ENCODE results near the gene IFIT2. TPM values are rescaled to one million over a fixed set of nuclear protein-coding genes. Genes with fewer than 3 reads are reported as not detected.
"Not testable (repeated sequence)": the region's sequence is repeated elsewhere in the genome, so short reads cannot be mapped to it uniquely, and the experiment has no call there.

The IFIT2 gene
- total RNA-seq, 1 experiment from 2014 or later: 0.15 TPM

DNA sequence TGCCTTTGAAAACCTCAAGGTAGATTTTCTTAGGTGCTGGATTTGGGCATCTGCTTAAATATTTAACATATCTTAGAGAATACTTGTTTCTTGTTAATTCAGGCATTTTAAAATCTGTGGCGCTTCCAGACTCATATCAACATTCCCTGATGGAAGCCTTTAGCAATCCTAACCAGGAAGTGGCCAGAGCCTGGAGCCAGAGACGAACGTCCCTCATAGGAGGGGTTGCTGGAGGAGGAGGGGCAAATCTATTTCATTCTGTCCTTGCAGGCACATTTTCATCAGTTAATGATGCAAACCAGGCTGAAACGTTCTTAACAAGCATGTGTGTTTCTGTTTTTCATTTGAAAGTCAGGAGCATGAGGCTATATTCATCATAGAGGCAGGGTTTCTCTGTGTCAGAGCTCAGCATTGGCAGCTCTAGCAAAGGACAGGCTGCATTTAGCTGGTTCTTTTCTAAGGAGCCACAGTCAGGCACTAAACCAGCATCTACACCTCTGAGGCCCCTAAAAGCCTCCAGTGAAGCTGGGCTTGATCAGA lies 17.8 kb upstream of the IFIT2 start (continued):
- no peak for TF ChIP-seq ZNF121 (CRISPR knock-in tag; IDR thresholded peaks at IDR 0.05)

DNA sequence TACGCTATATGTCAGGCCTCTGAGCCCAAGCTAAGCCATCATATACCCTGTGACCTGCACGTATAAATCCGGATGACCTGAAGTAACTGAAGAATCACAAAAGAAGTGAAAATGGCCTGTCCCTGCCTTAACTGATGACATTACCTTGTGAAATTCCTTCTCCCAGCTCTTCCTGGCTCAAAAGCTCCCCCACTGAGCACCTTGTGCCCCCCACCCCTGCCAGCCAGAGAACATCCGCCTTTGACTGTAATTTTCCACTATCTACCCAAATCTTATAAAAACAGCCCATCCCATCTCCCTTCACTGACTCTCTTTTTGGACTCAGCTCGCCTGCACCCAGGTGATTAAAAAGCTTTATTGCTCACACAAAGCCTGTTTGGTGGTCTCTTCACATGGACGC lies 17.1 kb upstream of the IFIT2 start:
- H3K4me3 Mint-ChIP-seq; H3K27ac Mint-ChIP-seq; H3K27me3 Mint-ChIP-seq (ENCODE audit: low read depth); ATAC-seq; POLR2A ChIA-PET; DNase-seq (ENCODE audit: low spot score): not testable (repeated sequence)
- CTCF ChIA-PET: interaction anchor here (0.9 to 2.4 kb wide), 3 partner anchors 20 to 85 kb away, joined by 3 to 9 read pairs (median 4); no protein-coding TSS in a partner anchor
- H3K4me1 Mint-ChIP-seq: peaks cover 23% of the 10 kb centered on the region
- peaks cover 18% of the 10 kb centered on the region for H3K9me3 Mint-ChIP-seq
- peaks cover 18% of the 10 kb centered on the region for H3K36me3 Mint-ChIP-seq

DNA sequence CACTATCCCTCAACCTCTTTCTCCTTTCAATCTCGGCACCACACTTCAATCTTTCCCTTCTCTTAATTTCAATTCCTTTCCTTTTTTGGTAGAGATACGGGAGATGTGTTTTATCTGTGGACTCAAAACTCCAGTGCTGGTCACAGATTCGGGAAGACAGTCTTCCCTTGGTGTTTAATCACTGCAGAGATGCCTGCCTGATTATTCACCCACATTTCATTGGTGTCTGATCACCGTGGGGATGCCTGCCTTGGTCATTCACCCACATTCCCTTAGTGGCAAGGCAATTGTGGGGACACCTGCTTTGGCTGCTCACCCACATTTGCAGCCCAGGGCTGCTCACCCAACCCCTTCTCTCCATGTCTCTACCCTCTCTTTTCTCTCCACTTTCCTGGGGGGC lies 16.5 kb upstream of the IFIT2 start:
- H3K4me3 Mint-ChIP-seq; DNase-seq (ENCODE audit: low spot score); POLR2A ChIA-PET; H3K27ac Mint-ChIP-seq; H3K27me3 Mint-ChIP-seq (ENCODE audit: low read depth); ATAC-seq: not testable (repeated sequence)
- Mint-ChIP-seq H3K9me3 (peaks cover 18% of the 10 kb centered on the region), H3K36me3 (peaks cover 18% of the 10 kb centered on the region), H3K4me1 (peaks cover 22% of the 10 kb centered on the region)
- CTCF ChIA-PET: interaction anchor here (1.2 to 2.4 kb wide), 2 partner anchors 68 to 84 kb away, joined by 4 to 9 read pairs; no protein-coding TSS in a partner anchor

DNA sequence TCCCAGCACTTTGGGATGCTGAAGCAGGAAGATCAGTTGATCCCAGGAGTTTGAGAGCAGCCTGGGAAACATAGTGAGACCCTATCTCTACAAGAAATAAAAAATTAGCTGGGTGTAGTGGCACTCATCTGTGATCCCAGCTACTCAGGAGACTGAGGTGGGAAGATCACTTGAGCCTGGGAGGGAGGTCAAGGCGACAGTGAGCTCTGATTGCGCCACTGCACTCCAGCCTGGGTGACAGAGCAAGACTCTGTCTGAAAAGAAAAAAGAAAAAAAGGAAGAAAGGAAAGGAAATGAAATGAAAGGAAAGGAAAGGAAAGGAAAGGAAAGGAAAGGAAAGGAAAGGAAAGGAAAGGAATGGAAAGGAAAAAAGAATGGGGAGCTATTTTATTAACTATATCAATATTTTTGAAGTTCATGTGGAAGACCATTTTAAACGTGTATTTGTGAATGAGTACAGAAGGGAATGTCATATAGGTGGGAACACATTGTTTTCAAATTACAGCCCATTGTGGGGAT lies 7.1 kb upstream of the IFIT2 start:
- H3K4me3 Mint-ChIP-seq: no peak overlapping the region
- ChIA-PET CTCF (interaction anchor here (1.2 to 2.7 kb wide), 2 partner anchors 75 to 95 kb away, joined by 5 to 10 read pairs; no protein-coding TSS in a partner anchor), POLR2A (no interaction called here)

DNA sequence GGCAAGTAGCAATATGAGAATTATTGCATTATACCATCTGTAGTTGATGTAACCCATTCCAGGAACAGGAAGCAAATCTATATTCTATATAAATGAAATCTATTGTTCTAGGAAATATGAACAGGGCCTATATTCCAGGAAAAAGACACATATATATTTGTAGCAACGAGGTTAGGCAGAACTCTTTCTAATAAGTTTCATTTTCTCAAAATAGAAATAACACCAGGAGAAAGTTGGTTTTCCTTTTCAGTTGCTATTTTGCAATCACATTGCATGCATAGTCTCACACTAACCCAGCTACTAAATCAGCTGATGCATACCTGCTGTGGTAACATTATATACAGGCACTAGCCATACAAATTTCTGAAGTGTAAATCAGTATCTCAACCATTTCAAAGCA lies 6.2 kb upstream of the IFIT2 start:
- ATAC-seq (no peak), DNase-seq (ENCODE audit: low spot score) (no peak)
- ChIA-PET CTCF (interaction anchor here (1.2 to 2.7 kb wide), 2 partner anchors 74 to 94 kb away, joined by 5 to 10 read pairs; no protein-coding TSS in a partner anchor), POLR2A (no interaction called here)
- TF ChIP-seq, protein P1, sequence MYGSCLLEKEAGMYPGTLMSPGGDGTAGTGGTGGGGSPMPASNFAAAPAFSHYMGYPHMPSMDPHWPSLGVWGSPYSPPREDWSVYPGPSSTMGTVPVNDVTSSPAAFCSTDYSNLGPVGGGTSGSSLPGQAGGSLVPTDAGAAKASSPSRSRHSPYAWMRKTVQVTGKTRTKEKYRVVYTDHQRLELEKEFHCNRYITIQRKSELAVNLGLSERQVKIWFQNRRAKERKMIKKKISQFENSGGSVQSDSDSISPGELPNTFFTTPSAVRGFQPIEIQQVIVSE (CRISPR knock-in tag; IDR thresholded peaks at IDR 0.05; ENCODE audit: borderline replicate concordance): no peak
- TF ChIP-seq ZBTB21 (CRISPR knock-in tag; IDR thresholded peaks at IDR 0.05; ENCODE audit: borderline replicate concordance): no peak
- no peak overlapping the region for H3K4me3 Mint-ChIP-seq
- H3K27me3 Mint-ChIP-seq (ENCODE audit: low read depth): no peaks in the 10 kb centered on the region
- H3K27ac Mint-ChIP-seq: no peak overlapping the region
- no peaks in the 10 kb centered on the region for H3K36me3 Mint-ChIP-seq
- no peaks in the 10 kb centered on the region; the same call in 1 of the 2 replicates for H3K9me3 Mint-ChIP-seq
- H3K4me1 Mint-ChIP-seq: no peaks in the 10 kb centered on the region

More for the DNA sequence above, 7.1 kb upstream of the IFIT2 start:
- Mint-ChIP-seq H3K36me3 (no peaks in the 10 kb centered on the region), H3K4me1 (no peaks in the 10 kb centered on the region), H3K27ac (no peak overlapping the region), H3K27me3 (ENCODE audit: low read depth) (no peaks in the 10 kb centered on the region), H3K9me3 (no peaks in the 10 kb centered on the region; the same call in 1 of the 2 replicates)
- DNase-seq (ENCODE audit: low spot score) (no peak), ATAC-seq (no peak)
- TF ChIP-seq FOXJ3 (CRISPR knock-in tag; IDR thresholded peaks at IDR 0.05; ENCODE audit: borderline replicate concordance): no peak
- TF ChIP-seq EMX1 (CRISPR knock-in tag; IDR thresholded peaks at IDR 0.05): no peak
- no peak for TF ChIP-seq CREB1 (CRISPR knock-in tag; IDR thresholded peaks at IDR 0.05)
- TF ChIP-seq JUN (CRISPR knock-in tag; IDR thresholded peaks at IDR 0.05): no peak
- TF ChIP-seq GABPB1 (CRISPR knock-in tag; IDR thresholded peaks at IDR 0.05): no peak
- no peak for TF ChIP-seq JAZF1 (CRISPR knock-in tag; IDR thresholded peaks at IDR 0.05)
- no peak for TF ChIP-seq TEAD4 (CRISPR knock-in tag; IDR thresholded peaks at IDR 0.05)
- no peak for TF ChIP-seq TP53 (CRISPR knock-in tag; IDR thresholded peaks at IDR 0.05)
- TF ChIP-seq ZNF232 (CRISPR knock-in tag; IDR thresholded peaks at IDR 0.05): no peak
- TF ChIP-seq GRHL2 (CRISPR knock-in tag; IDR thresholded peaks at IDR 0.05; ENCODE audit: insufficient replicate concordance, severe bottlenecking): no peak
- TF ChIP-seq, protein P2, sequence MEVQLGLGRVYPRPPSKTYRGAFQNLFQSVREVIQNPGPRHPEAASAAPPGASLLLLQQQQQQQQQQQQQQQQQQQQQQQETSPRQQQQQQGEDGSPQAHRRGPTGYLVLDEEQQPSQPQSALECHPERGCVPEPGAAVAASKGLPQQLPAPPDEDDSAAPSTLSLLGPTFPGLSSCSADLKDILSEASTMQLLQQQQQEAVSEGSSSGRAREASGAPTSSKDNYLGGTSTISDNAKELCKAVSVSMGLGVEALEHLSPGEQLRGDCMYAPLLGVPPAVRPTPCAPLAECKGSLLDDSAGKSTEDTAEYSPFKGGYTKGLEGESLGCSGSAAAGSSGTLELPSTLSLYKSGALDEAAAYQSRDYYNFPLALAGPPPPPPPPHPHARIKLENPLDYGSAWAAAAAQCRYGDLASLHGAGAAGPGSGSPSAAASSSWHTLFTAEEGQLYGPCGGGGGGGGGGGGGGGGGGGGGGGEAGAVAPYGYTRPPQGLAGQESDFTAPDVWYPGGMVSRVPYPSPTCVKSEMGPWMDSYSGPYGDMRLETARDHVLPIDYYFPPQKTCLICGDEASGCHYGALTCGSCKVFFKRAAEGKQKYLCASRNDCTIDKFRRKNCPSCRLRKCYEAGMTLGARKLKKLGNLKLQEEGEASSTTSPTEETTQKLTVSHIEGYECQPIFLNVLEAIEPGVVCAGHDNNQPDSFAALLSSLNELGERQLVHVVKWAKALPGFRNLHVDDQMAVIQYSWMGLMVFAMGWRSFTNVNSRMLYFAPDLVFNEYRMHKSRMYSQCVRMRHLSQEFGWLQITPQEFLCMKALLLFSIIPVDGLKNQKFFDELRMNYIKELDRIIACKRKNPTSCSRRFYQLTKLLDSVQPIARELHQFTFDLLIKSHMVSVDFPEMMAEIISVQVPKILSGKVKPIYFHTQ (CRISPR knock-in tag; IDR thresholded peaks at IDR 0.05): no peak
- TF ChIP-seq NFATC4 (CRISPR knock-in tag; IDR thresholded peaks at IDR 0.05): no peak
- no peak for TF ChIP-seq RORB (CRISPR knock-in tag; IDR thresholded peaks at IDR 0.05)
